ENCODE data around the gene DHRS1.
"Not testable (repeated sequence)": the region's sequence is repeated elsewhere in the genome, so short reads cannot be mapped to it uniquely, and the experiment has no call there.

Gene DHRS1

GRCh38 chr14:24261969-24262327 is 37.6 kb downstream of the DHRS1 start:
- DNase-seq: no peak

GRCh38 chr14:24261256-24261968 is 38.2 kb downstream of the DHRS1 start:
- no peak for DNase-seq

DNA sequence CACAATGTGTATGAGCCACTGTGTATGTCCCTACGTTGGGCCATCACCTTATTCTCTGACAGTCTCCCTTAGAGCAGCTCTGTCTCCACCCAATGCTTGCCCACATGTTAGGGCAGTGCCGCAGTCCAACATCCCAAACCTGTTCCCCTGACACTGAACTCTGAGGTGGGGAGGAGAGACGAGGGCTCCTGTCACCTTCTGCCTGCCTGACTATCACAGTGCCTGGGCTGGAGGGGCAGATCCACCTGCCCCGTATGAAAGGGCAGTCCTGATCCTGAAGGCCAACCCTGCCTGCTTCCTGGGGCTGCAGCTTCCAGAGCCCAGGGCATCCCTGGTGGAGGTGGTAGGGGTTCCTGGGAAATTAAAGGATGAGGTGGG is 38.8 kb downstream of the DHRS1 start:
- no peak for DNase-seq

GRCh38 chr14:24260026-24260779 is 39.4 kb downstream of the DHRS1 start:
- DNase-seq: no peak

DNA sequence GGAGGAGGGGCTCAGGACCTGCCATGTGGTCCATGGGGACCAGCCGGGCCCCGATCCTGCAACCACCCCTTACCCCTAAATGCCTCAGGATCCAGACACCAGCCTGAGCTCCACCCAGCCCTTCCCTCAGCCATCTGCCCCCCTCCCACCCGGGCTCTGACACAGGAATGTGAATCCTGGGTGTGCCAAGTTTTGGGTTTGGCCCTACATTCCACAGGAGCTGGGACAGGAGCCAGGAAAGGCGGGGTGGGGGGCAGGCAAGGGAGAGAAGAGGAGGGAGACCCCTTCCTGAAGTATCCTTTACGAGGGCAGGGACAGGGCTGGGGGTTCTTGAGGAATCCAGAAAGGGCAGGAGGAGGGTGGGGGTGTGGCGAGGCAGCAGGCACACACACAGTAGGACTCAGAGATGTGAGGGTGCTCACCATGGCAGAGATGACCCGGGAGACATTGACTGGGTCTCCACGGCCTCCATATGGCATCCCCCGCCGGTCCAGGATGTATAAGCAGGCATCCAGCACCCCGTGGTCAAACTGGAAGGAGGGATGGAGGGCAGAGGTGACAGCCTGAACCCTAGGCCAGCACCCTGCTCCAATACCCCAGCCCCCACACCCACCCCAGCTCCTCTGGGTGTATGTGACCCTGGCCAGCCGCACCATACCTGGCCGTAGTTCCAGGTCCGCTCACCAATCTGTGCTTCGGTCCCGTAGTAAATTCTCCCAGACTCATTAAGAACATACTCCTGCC is 40.1 kb downstream of the DHRS1 start:
- DNase-seq: no peak

- DNase-seq: no peak
These were observed 40.9 kb downstream of the DHRS1 start for GRCh38 chr14:24258548-24259265.

GRCh38 chr14:24258119-24258518 is 41.5 kb downstream of the DHRS1 start:
- DNase-seq: no peak

- DNase-seq: no peak
These were observed 42.6 kb downstream of the DHRS1 start for GRCh38 chr14:24256960-24257359.

- DNase-seq: no peak
These were observed 43.5 kb downstream of the DHRS1 start for GRCh38 chr14:24255931-24256711.

- no peak for DNase-seq
These were observed 44.1 kb downstream of the DHRS1 start for GRCh38 chr14:24255438-24255837.

GRCh38 chr14:24254630-24255392 is 44.8 kb downstream of the DHRS1 start:
- DNase-seq: no peak

GRCh38 chr14:24253936-24254335 is 45.6 kb downstream of the DHRS1 start:
- DNase-seq: no peak

- DNase-seq: no peak
These were observed 47.1 kb downstream of the DHRS1 start for GRCh38 chr14:24252289-24253124.

DNA sequence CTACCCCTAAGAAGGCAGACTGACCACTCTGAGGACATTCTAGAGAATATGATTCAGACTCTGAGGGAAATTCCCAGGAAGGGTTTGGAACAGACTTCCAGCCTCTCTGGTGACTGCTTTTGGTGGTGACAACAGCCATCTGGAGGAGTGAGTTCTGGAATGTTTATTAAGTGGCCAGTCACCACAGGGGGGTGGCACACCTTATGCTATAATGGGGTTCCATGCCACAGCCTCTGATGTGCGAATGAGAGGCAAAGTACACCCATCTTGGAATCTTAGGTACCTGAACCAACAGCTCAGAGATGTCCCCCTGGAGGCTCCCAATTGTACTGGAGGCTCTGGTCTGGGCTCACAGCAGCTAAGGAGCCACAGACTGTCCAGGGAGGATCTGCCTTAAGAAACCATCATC is 47.7 kb downstream of the DHRS1 start:
- no peak for DNase-seq

DNA sequence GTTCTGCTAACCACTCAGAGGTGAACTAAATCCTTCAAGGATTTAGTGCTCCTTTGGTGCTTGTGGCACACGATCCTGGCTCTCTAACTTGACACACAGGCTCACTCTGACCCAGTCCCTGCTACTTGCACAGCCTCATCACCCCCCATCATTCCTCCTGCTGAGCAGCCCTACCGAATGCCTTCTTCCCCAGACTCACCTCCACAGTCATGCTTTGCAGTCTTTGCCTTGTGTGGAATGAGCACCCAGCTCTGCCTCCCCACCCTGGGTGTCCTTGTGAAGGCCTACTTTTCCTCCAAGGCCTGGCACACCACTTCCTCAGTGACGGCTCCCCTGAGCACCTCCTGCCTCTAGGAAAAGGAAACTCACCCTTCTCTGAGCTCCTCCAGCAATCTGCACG is 49.2 kb downstream of the DHRS1 start:
- DNase-seq: no peak

DNA sequence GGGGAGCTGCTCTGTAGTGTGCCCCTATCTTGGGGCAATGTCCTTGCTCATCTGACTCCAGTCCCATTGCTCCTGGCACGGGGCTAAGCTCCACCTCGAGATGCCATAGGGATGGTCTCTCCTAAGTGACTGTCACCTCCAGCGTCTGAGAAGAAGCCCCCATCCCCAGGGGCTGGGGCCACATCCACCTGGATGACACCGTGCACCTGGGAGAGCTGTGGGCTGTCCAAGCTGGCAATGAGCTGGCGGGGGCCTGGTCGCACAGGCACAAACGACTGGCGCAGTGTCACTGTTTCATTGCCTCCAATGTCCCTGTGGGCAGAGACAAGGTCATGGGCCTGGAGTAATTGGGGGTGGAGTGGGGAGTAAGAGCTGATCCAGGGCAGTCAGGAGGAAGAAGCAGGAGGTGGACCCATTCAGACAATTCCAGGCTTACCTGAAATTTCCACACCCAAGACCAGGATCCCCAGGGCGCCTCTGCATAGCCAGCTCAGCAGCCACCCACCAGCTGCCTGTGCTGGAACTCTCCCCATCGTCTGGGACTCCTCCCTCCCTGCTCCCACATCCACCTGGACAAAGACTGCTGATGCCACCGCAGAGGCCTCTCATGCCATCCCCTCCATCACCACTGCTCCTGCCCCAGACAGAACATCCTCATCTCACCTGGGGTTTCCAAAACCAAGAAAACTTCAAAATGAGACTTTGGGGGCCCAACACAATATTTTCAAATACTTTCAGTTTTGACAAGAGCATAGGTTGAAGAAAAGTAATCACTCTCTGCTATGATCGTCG is 50.2 kb downstream of the DHRS1 start:
- DNase-seq: no peak

GRCh38 chr14:24247422-24247821 is 52.2 kb downstream of the DHRS1 start:
- DNase-seq: no peak

DNA sequence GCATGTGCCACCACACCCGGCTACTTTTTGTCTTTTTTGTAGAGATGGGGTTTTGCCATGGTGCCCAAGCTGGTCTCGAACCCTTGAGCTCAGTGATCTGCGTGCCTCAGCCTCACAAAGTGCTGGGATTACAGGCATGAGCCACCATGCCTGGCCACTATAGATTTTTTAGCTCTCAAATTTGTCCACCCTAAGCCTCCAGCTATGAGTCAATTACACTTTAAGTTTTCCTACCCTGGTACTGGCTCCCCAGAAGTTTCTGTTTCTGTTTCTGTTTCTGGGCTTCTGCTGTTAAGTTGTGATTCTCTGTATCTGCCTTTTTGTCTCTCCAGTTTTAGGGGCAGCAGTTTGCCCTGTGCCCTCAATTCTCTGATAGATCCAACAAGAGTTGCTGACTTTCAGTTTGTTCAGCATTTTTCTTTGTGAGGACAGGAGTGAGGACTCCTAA is 52.8 kb downstream of the DHRS1 start:
- DNase-seq: peak; percentile 21

DNA sequence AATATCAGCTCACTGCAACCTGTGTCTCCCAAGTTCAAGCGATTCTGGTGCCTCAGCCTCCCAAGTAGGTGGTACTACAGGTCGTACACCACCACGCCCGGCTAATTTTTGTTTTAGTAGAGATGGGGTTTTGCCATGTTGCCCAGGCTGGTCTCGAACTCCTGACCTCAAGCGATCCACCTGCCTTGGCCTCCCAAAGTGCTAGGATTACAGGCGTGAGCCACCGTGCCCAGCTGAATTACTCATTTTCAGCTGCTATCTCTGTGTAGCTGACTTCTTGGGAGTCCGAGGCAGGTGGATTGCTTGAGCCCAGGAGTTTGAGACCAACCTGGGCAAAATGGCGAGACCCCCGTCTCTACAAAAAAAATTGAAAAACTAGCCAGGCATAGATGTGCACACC is 54.2 kb downstream of the DHRS1 start:
- not testable (repeated sequence) for DNase-seq

GRCh38 chr14:24243336-24243836 is 56.2 kb downstream of the DHRS1 start:
- DNase-seq: no peak
